Immature natural killer cell (primary cell): ENCODE measurements around the gene CRYBB2. TPM values are rescaled to one million over a fixed set of nuclear protein-coding genes. Genes with fewer than 3 reads are reported as not detected.
A peak's percentile ranks its signal among the peaks of the same experiment; 100 is the strongest.

Experiments used
- DNase-seq, 3 donors: peaks; one replicate each; pipeline ENCODE4 v3.0.0; 2022; ENCODE audit warnings: mixed read lengths in 1 of 3
- H3K27ac Mint-ChIP-seq, 6 donors: one replicate each; pipeline ENCODE4 v1.8.0; 2020; ENCODE audit warnings: mixed read lengths in 6 of 6, mild to moderate bottlenecking in 5 of 6, inconsistent platforms in 4 of 6, moderate library complexity in 3 of 6
- H3K27me3 Mint-ChIP-seq, 3 donors: one replicate each; pipeline ENCODE4 v1.8.0; 2020 to 2021; ENCODE audit warnings: low read depth in 3 of 3, mild to moderate bottlenecking in 3 of 3, mixed read lengths in 3 of 3, moderate library complexity in 3 of 3, inconsistent platforms in 1 of 3
- H3K36me3 Mint-ChIP-seq, 3 donors: one replicate each; pipeline ENCODE4 v1.8.0; 2020; ENCODE audit warnings: mixed read lengths in 3 of 3, inconsistent platforms in 2 of 3, mild to moderate bottlenecking in 2 of 3
- H3K4me1 Mint-ChIP-seq, 2 donors: one replicate each; pipeline ENCODE4 v1.8.0; 2020; ENCODE audit warnings: inconsistent platforms in 2 of 2, mild to moderate bottlenecking in 2 of 2, mixed read lengths in 2 of 2, moderate library complexity in 1 of 2
- H3K4me3 Mint-ChIP-seq, 5 donors: one replicate each; pipeline ENCODE4 v1.8.0; 2020; ENCODE audit warnings: mild to moderate bottlenecking in 5 of 5, mixed read lengths in 5 of 5, inconsistent platforms in 3 of 5, moderate library complexity in 3 of 5
- H3K9me3 Mint-ChIP-seq, 6 donors: one replicate each; pipeline ENCODE4 v1.8.0; 2020; ENCODE audit warnings: mild to moderate bottlenecking in 6 of 6, mixed read lengths in 6 of 6, inconsistent platforms in 4 of 6, moderate library complexity in 3 of 6
- polyA plus RNA-seq, 3 donors: library from polyadenylated mRNA; unstranded; fragments of 300-500 nt; fragmentation: Illumina TruSeq; gene quantifications; one replicate each; pipeline ENCODE4 v1.2.3, GENCODE V29; 2021

The CRYBB2 gene
- polyA plus RNA-seq, 3 donors from 2014 or later = not detected

DNA sequence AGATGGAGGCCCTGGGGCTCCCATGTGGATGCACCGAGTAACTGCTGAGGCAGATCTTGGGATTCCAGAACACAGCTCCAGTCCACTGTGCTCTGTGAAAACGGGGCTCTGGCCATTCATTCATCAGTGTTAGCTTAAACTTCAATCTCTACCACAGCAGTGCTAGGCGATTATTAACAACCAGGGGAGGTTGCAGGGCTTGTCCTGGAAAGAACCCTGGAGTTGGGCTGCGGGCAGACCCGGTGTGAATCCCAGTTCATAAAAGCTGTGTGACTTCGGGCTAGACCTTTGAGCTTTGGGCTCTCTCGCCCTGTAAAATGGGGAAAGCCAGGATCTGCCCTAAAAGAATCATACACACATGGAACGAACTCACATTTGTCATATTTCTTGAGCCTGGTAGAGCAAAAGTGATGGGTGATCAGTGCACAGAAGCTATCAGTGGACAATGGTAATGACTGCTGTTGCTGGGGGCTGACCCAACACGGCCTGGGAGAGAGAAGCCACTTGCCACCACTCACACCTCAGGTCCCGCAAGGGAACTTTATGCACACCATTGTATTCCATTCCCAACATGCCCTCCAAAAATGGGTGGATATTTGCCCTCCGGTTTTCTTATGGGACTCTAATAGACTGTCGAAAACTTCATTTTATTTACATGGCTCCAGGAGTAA, 35.4 kb upstream of the CRYBB2 start:
- H3K27me3 Mint-ChIP-seq = peaks cover 3 to 6% (median 4%) of the 10 kb centered on the region in 3 donors
- H3K4me3 Mint-ChIP-seq = no peak overlapping the region
- H3K4me1 Mint-ChIP-seq = peaks cover 3 to 7% of the 10 kb centered on the region in 2 donors
- H3K27ac Mint-ChIP-seq = no peak overlapping the region
- DNase-seq = no peak
- H3K36me3 Mint-ChIP-seq = peaks cover 3 to 19% (median 9%) of the 10 kb centered on the region in 3 donors
- peaks cover 0 to 5% (median 0%) of the 10 kb centered on the region in 6 donors for H3K9me3 Mint-ChIP-seq

DNA sequence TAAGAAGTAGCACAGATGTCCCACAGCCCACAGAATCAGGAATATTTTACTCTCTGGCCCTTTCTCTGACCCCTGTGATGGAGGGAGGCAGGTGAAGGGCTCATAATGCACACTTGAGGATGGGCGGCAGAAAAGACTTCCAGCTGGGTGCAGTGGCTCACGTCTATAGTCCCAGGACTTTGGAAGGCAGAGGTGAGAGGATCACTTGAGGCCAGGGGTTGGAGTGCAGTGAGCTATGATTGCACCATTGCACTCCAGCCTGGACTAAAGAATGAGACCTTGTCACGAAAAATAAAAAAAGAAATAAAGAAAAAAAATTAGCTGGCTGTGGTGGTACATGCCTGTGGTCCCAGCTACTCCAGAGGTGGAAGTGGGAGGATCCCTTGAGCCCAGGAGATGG, 33.3 kb upstream of the CRYBB2 start:
- Mint-ChIP-seq H3K27me3 (peaks cover 0 to 2% (median 0%) of the 10 kb centered on the region in 3 donors), H3K36me3 (peaks cover 4 to 12% (median 4%) of the 10 kb centered on the region in 3 donors), H3K4me1 (no peaks in the 10 kb centered on the region), H3K9me3 (no peaks in the 10 kb centered on the region), H3K4me3 (no peak overlapping the region), H3K27ac (no peak overlapping the region)
- no peak for DNase-seq

DNA sequence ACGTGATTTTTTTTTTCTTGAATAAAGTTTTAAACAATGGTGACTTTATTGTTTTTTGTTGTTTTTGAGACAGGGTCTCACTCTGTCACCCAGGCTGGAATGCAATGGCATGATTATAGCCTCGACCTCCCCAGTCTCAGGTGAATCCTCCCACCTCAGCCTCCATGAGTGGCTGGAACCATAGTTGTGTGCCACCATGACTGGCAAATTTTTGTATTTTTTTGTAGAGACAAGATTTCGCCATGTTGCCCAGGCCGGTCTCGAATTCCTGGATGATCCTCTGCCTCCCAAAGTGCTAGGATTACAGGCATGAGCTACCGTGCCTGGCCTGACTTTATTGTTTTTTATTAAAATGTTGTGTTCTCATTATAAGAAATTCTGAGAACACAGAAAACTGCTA, 32.0 kb upstream of the CRYBB2 start:
- Mint-ChIP-seq H3K27ac (no peak overlapping the region), H3K9me3 (no peaks in the 10 kb centered on the region), H3K4me1 (no peaks in the 10 kb centered on the region), H3K4me3 (no peak overlapping the region), H3K27me3 (peaks cover 0 to 2% (median 0%) of the 10 kb centered on the region in 3 donors), H3K36me3 (peaks cover under 1 to 8% (median 4%) of the 10 kb centered on the region in 3 donors)
- no peak for DNase-seq

DNA sequence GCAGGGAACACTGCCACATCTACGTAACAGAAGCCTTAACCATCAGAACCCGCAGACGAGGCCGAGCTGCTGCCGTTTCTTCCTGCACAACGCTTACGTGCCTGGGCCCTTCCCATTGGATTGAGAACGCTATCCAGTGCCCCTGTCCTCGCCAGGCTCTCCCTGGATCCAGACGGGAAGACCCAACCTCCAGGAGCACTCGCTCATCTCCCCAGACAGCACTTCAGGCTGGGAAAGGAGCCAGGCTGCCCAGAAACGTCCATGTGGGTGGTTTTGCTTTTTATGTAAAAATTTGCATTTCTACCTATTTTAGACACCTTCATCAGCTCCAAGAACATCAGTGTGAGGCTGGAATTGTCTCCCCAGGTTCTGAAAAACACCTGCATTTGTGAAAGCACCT, 27.0 kb upstream of the CRYBB2 start:
- no peak for DNase-seq
- H3K9me3 Mint-ChIP-seq = no peaks in the 10 kb centered on the region
- peaks cover 0 to 1% (median 0%) of the 10 kb centered on the region in 3 donors for H3K27me3 Mint-ChIP-seq
- no peaks in the 10 kb centered on the region for H3K4me1 Mint-ChIP-seq
- peaks cover 4 to 9% (median 4%) of the 10 kb centered on the region in 3 donors for H3K36me3 Mint-ChIP-seq
- no peak overlapping the region for H3K4me3 Mint-ChIP-seq
- no peak overlapping the region for H3K27ac Mint-ChIP-seq

DNA sequence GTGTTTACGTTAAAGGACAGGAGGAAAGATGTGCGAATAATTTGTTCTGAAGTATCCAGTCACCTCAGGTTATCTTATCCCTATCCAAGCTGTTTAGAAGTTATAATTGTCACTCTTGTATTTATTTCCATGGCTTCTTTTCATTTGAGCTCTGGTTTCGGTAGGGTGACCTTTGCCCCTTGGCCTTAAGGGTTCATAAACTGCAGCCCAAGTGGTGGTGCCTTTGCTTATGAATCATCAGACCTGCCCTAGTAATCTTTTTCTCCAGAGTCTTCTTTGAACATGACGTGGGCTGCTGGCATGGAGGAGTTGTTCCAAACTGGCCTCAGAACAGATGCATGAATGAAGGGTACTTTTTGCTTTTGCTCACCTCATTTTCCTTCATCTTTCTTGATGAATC, 26.3 kb upstream of the CRYBB2 start:
- Mint-ChIP-seq H3K4me1 (no peaks in the 10 kb centered on the region), H3K4me3 (no peak overlapping the region), H3K27me3 (peaks cover 0 to 1% (median 0%) of the 10 kb centered on the region in 3 donors), H3K9me3 (no peaks in the 10 kb centered on the region), H3K27ac (no peak overlapping the region), H3K36me3 (peaks cover 4 to 9% (median 8%) of the 10 kb centered on the region in 3 donors)
- no peak for DNase-seq

DNA sequence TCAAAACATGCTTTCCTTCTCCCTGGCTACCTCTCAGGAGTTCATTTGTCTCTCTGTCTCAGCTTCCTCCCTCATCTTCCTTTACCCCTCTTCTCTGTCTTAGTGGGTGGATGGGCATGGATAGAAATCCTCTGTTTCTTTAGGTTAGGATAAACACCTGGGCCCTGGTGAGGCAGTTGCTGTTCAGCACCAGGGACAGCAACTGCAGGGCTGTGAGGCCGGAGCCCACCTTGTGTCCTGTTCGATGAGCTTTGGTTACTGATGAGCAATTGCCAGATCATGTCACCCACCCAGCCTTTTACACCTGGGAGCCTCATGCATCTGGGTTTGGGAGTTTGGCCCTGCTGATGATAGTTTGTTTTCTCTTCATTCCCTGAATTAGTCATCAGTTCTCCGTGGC, 25.9 kb upstream of the CRYBB2 start:
- Mint-ChIP-seq H3K4me1 (no peaks in the 10 kb centered on the region), H3K27ac (no peak overlapping the region), H3K9me3 (no peaks in the 10 kb centered on the region), H3K27me3 (peaks cover 0 to 1% (median 0%) of the 10 kb centered on the region in 3 donors), H3K4me3 (no peak overlapping the region), H3K36me3 (peaks cover 4 to 9% (median 8%) of the 10 kb centered on the region in 3 donors)
- DNase-seq = no peak

DNA sequence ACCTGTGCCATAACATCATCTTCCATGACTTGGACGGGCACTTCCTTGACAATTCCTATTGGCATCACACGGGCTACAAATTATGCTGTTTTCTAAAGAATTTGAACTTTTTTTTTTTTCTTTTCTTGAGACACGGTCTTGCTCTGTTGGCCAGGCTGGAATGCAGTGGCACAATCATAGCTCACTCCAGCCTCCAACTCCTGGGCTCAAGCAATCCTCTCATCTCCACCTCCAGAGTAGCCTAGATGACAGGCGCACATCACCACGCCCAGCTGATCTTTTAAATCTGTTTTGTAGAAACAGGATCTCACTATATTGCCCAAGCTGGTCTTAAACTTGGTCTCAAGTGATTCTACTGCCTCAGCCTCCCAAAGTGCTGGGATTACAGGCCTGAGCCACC, 23.1 kb upstream of the CRYBB2 start:
- no peak overlapping the region for H3K4me3 Mint-ChIP-seq
- H3K36me3 Mint-ChIP-seq = peaks cover 4 to 9% (median 4%) of the 10 kb centered on the region in 3 donors
- H3K4me1 Mint-ChIP-seq = no peaks in the 10 kb centered on the region
- no peak overlapping the region for H3K27ac Mint-ChIP-seq
- H3K9me3 Mint-ChIP-seq = no peaks in the 10 kb centered on the region
- no peak for DNase-seq
- peaks cover 0 to 1% (median 0%) of the 10 kb centered on the region in 3 donors for H3K27me3 Mint-ChIP-seq

- H3K27ac Mint-ChIP-seq = peak overlapping the region in 1 of 6 donors; percentile 46
- peaks cover 4 to 9% (median 4%) of the 10 kb centered on the region in 3 donors for H3K36me3 Mint-ChIP-seq
- peaks cover 0 to 1% (median 0%) of the 10 kb centered on the region in 3 donors for H3K27me3 Mint-ChIP-seq
- no peaks in the 10 kb centered on the region for H3K9me3 Mint-ChIP-seq
- no peak overlapping the region for H3K4me3 Mint-ChIP-seq
- H3K4me1 Mint-ChIP-seq = no peaks in the 10 kb centered on the region
- no peak for DNase-seq
These were observed 22.1 kb upstream of the CRYBB2 start for GRCh38 chr22:25197340-25197739.

DNA sequence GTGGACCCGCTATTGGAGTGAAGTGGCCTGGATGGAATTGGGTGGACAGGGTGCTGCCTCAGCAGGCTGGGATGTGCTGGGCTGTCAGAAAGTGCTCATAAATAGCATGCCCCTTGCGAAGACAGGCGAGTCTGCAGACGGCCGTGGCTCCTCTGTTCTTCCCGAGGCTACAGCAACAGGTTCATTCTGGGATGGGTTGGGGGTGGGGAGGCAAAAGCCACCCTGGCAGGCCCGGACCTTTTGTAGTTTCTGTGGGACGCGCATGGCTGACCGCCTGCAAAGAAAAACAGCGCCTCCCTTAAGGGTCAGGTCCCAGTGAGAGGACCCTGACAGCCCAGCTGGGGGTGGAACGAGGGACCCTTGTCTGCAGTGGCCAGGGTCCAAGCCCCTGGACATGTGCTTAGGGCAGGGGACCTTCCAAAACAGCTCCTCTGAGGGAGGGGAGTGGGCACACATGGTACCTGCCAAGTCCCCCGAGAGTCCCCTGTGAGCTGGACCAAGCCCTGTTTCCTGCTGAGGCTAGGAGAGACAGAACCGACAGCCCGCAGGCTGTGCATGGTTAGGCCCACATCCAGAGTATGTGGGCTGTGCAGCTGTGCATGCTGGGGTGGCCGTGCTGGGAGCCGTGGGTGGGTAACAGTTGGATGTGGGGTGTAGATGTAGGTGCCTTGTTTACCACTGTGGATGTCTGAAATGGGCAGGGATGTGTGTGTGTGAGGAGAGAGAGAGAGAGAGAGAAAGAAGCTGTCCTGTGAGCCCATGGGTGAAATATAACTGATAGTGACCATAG, 19.5 kb upstream of the CRYBB2 start, which contains the start of gene CRYBB3:
TSS of gene CRYBB3 (plus strand) at position 128 of the 790 bp plus-strand sequence. CDS start 1,539 bp downstream, outside the sequence.
- no peaks in the 10 kb centered on the region for H3K9me3 Mint-ChIP-seq
- H3K4me1 Mint-ChIP-seq = no peaks in the 10 kb centered on the region
- peaks cover 0 to 4% (median 0%) of the 10 kb centered on the region in 3 donors for H3K36me3 Mint-ChIP-seq
- peaks cover 0 to 2% (median 0%) of the 10 kb centered on the region in 3 donors for H3K27me3 Mint-ChIP-seq
- no peak within 1 kb of the TSS for H3K4me3 Mint-ChIP-seq
- H3K27ac Mint-ChIP-seq = no peak within 1 kb of the TSS
- DNase-seq = no peak

DNA sequence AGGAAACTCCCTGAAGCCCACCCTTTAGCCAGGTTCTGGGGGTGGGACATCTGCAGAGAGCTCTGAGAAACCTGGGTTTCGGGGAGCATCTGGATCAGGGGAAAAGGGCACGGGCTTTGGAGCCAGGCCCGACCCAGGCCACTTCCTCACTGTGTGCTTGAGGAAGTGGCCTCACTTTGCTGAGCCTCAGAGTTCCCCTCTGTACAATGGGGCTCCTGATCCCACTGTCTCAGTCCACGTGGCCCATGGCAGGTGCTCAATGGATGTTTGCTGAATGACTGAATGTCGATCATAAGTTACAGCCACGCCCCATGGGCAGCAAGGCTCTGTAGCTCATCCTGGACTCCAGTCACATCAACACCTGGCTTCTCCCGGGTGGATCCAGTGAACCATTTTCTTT, 18.5 kb upstream of the CRYBB2 start:
- Mint-ChIP-seq H3K27me3 (peaks cover 0 to 2% (median 0%) of the 10 kb centered on the region in 3 donors), H3K4me1 (no peaks in the 10 kb centered on the region), H3K36me3 (peaks cover 0 to 4% (median 0%) of the 10 kb centered on the region in 3 donors)

DNA sequence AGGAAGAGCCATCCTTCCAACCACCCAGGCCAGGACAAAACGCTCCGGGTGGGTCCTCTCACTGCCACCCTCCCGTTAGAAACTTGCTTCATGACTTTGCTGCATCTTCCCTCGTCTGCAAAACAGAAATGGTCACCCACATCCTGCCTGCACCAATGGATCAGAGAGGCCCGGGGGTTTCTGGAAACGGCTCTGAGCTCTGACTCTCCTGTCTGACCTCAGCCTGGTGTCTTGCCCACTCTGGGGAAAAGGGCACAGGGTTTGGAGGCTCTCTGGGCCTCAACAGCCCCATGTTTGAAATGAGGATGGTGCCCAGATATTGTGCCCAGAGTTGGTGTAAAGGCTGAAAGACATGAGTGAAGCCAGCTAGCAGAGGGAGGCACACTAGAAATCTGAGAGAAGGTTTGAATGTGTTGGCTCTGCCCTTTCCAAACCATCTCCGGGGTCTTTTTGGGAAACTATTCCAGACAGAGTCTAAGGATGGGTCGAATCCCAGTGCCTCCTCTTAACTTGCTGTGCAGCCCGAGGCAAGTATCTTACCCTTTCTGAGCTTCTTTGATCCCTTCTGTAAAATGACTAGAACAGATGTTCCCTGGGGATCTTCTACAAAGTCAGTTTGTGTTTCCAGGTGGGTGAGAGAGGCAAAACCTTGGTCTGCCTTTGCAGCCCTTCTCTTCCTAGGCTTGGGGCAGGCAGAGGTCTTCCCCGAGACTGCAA, 17.7 kb upstream of the CRYBB2 start:
- H3K4me3 Mint-ChIP-seq = no peak overlapping the region
- H3K4me1 Mint-ChIP-seq = no peaks in the 10 kb centered on the region
- H3K9me3 Mint-ChIP-seq = no peaks in the 10 kb centered on the region
- H3K27ac Mint-ChIP-seq = no peak overlapping the region
- no peak for DNase-seq
- H3K36me3 Mint-ChIP-seq = peaks cover 0 to 4% (median 0%) of the 10 kb centered on the region in 3 donors
- H3K27me3 Mint-ChIP-seq = peaks cover 0 to 2% (median 0%) of the 10 kb centered on the region in 3 donors

More for the DNA sequence above, 18.5 kb upstream of the CRYBB2 start:
- Mint-ChIP-seq H3K4me3 (no peak overlapping the region), H3K9me3 (no peaks in the 10 kb centered on the region), H3K27ac (no peak overlapping the region)
- no peak for DNase-seq

DNA sequence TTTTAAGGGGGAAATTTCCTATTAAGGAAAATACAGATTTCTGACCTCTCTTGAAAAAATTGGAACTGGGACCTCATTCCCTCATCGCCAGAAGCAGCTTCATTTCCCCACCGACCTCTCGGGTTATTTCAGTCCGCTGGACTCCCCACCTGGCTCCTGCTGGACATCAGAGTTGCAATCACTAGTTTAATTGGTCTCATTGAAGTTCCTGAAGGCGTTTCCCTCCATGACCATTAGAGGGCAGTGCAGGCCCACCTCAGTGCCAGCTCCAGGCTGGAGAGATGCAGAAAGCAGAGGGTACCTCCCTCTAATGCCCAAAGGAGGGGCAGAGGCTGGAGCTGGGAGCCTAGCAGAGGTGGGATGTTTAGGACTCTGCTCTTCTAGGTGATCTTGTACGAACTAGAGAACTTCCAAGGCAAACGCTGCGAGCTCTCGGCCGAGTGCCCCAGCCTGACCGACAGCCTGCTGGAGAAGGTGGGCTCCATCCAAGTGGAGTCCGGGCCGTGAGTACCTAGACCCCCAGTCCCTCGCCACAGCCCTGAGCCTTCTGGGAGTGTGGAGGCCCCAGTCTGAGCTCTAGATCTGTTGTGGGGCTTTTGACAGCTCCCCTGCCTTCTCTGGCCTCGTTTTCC, 17.0 kb upstream of the CRYBB2 start:
- no peaks in the 10 kb centered on the region for H3K4me1 Mint-ChIP-seq
- peaks cover 0 to 4% (median 0%) of the 10 kb centered on the region in 3 donors for H3K36me3 Mint-ChIP-seq
- H3K27ac Mint-ChIP-seq = no peak overlapping the region
- DNase-seq = peak; percentile 18 to 40 (median 33)
- H3K27me3 Mint-ChIP-seq = peaks cover 0 to 2% (median 0%) of the 10 kb centered on the region in 3 donors
- no peaks in the 10 kb centered on the region for H3K9me3 Mint-ChIP-seq
- no peak overlapping the region for H3K4me3 Mint-ChIP-seq

- Mint-ChIP-seq H3K27ac (no peak overlapping the region), H3K4me3 (no peak overlapping the region), H3K9me3 (no peaks in the 10 kb centered on the region)
These were observed 16.4 kb upstream of the CRYBB2 start for GRCh38 chr22:25203082-25203481.

More at GRCh38 chr22:25203082-25203481, 16.4 kb upstream of the CRYBB2 start:
- H3K4me1 Mint-ChIP-seq = no peaks in the 10 kb centered on the region
- peaks cover 0 to 2% (median 1%) of the 10 kb centered on the region in 3 donors for H3K27me3 Mint-ChIP-seq
- DNase-seq = no peak
- no peaks in the 10 kb centered on the region for H3K36me3 Mint-ChIP-seq
